Cardiac muscle cell (in vitro differentiated cells and primary cell): ENCODE data around the gene STRN. TPM values are rescaled to one million over a fixed set of nuclear protein-coding genes. Genes with fewer than 3 reads are reported as not detected.
"Not testable (repeated sequence)": the region's sequence is repeated elsewhere in the genome, so short reads cannot be mapped to it uniquely, and the experiment has no call there.

Experiments used
- DNase-seq, 2 donors: peaks; one replicate each; pipeline versions ENCODE4 v3.0.0 to v3.0.0-alpha.2; 2010 to 2017; ENCODE audit warnings: low read depth in 1 of 2, low spot score in 1 of 2
- H3K27ac ChIP-seq: fragments of 200-600 bp; sonication (generic); 2 replicates; pipeline ENCODE4 v1.5.1; 2016
- H3K27me3 ChIP-seq: fragments of 200-600 bp; sonication (generic); 2 replicates; pipeline ENCODE4 v1.6.0; 2016; ENCODE audit warnings: control low read depth
- H3K36me3 ChIP-seq: fragments of 200-600 bp; sonication (generic); 2 replicates; pipeline ENCODE4 v1.5.1; 2016; ENCODE audit warnings: control low read depth
- H3K4me1 ChIP-seq: fragments of 200-600 bp; sonication (generic); 2 replicates; pipeline ENCODE4 v1.8.1; 2017; ENCODE audit warnings: low read depth, mild to moderate bottlenecking, mixed run types
- H3K4me3 ChIP-seq: fragments of 200-600 bp; sonication (generic); 2 replicates; pipeline ENCODE4 v1.5.1; 2016; ENCODE audit warnings: mild to moderate bottlenecking
- H3K9me3 ChIP-seq: fragments of 200-600 bp; sonication (generic); 2 replicates; pipeline ENCODE4 v1.5.1; 2017; ENCODE audit warnings: low read depth, mild to moderate bottlenecking, control low read depth
- polyA plus RNA-seq: library from polyadenylated mRNA; unstranded; fragments of >200 nt; fragmentation: Nextera tagmentation; extraction: Ambion mirVana; gene quantifications from 2 replicates; pipeline ENCODE4 v1.2.1, GENCODE V29; 2016
- total RNA-seq: library from RNA; depleted of rRNA; stranded (reverse); fragments of >200 nt; gene quantifications from 2 replicates; pipeline ENCODE4 v1.2.3, GENCODE V29; 2016
- TF ChIP-seq, protein P1 (sequence below): IDR thresholded peaks from 2 replicates; pipeline ENCODE4 v1.5.1; 2012; ENCODE audit warnings: low read depth, mild to moderate bottlenecking, low read length

The STRN gene
- total and polyA plus RNA-seq, 2 experiments from 2014 or later, result 11.4 to 19.5 TPM

DNA sequence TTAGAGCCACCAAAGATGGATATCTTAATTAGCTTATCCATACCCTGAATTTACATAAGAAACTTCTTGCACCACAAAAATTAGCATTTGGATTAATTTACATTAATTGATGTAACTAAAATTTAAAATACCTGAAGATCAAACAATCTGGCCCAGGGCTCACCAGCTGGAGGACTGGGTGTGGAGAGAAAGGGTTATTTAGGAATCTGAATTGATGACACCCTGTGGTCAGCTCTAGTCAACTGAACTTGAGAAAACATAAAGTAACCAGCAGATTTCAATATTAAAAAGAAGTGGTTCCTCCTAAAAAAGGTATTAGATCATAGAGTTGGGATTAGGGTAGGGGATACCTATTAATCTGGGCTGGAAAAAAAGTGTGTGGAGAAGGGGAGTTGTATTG, 122.5 kb downstream of the STRN start:
- no peak for DNase-seq
- TF ChIP-seq, protein P1, sequence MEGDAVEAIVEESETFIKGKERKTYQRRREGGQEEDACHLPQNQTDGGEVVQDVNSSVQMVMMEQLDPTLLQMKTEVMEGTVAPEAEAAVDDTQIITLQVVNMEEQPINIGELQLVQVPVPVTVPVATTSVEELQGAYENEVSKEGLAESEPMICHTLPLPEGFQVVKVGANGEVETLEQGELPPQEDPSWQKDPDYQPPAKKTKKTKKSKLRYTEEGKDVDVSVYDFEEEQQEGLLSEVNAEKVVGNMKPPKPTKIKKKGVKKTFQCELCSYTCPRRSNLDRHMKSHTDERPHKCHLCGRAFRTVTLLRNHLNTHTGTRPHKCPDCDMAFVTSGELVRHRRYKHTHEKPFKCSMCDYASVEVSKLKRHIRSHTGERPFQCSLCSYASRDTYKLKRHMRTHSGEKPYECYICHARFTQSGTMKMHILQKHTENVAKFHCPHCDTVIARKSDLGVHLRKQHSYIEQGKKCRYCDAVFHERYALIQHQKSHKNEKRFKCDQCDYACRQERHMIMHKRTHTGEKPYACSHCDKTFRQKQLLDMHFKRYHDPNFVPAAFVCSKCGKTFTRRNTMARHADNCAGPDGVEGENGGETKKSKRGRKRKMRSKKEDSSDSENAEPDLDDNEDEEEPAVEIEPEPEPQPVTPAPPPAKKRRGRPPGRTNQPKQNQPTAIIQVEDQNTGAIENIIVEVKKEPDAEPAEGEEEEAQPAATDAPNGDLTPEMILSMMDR, result no peak
- H3K9me3 ChIP-seq, result no peaks in the 10 kb centered on the region
- H3K4me3 ChIP-seq, result no peak overlapping the region
- no peak overlapping the region for H3K27ac ChIP-seq
- no peaks in the 10 kb centered on the region for H3K36me3 ChIP-seq
- H3K4me1 ChIP-seq, result no peaks in the 10 kb centered on the region
- no peaks in the 10 kb centered on the region for H3K27me3 ChIP-seq

DNA sequence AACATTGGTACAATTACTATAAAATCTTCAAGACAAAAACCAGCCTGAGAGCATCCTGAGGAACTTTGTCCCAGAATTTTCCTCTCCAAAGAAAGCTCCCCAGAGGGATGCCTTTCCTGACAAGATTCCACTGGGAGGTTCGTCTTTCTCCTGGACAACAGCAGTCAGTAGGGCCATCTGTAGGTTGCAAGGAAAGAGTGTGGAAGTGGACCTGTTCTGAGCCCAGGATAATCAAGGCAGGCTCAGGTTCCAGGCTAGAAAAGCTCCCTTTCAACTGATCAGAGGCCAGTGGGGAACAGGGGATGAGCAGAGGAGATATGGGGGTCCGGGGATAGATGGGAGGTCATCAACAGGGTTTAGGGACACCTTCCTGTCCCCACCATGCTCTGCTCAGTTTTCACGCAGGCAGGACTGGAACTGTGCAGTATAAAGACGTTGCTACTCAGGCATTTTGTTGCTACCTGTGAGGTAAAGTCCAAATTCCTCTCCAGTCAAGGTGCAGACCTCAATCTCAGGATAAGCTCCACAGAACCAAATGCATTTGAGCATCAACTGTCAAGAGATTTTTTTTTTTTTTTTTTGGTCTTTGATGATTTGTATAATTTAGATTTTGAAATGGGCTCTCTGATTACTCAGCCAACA, 126.2 kb downstream of the STRN start:
- Histone ChIP-seq H3K27me3 (no peaks in the 10 kb centered on the region), H3K9me3 (no peaks in the 10 kb centered on the region), H3K4me3 (no peak overlapping the region), H3K36me3 (no peaks in the 10 kb centered on the region), H3K4me1 (no peaks in the 10 kb centered on the region), H3K27ac (no peak overlapping the region)
- no peak for DNase-seq
- TF ChIP-seq, protein P1, result no peak

DNA sequence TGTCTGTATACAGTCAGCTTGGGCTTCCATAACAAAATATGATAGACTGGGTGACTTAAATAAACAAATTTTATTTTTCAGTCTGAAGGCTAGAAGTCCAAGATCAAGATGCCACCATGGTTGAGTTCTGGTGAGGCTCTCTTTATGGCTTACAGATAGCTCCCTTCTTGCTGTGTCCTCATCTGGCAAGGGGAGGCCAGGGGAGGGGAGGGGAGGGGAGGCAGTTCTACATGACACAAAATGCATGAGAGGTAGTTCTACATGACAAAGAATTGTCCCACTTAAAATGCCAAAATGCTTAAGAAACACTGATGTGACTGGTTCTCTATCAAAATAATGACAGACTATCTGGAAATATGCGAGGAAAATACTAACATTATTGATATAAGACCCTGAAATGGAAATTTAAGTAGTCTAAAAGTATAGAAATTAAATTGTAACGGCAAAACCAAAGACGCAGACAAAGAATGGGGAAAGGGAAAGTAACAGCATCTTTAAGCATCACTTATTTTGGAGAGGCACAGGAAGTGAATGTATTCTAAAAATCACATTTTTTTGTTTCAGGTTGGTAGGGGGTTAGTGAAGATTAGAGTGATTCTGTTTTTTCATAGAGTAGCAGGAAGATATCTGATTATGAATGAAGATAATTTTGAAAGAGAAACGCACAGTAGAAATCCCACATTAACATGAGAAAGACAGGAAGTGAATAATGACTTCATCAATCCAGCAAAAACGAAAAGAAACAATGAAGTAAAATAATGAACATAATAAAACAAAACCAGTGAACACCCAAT, 131.4 kb downstream of the STRN start:
- Histone ChIP-seq H3K4me3 (no peak overlapping the region), H3K4me1 (no peaks in the 10 kb centered on the region), H3K27ac (no peak overlapping the region), H3K27me3 (no peaks in the 10 kb centered on the region), H3K9me3 (no peaks in the 10 kb centered on the region), H3K36me3 (no peaks in the 10 kb centered on the region)
- TF ChIP-seq, protein P1, result no peak
- no peak for DNase-seq

DNA sequence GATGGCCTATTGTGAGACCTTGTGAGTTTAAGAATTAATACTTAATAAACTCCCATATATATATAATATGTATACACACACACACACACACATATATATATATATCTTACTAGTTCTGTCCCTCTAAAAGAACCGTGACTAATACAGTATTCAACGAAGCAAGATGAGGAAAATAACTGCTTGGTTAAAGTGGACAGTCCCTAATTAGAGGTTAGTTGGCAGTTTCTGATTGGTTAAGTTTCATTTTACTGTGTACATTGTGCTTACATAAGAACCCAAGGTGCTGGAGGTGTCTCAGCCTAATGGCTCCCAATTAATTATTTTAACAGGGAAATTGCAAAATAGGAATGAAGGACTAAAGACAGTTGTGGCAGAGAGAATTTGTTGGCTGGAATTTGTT, 132.1 kb downstream of the STRN start:
- no peaks in the 10 kb centered on the region for H3K4me1 ChIP-seq
- TF ChIP-seq, protein P1, result no peak
- H3K4me3 ChIP-seq, result no peak overlapping the region
- no peak for DNase-seq
- no peaks in the 10 kb centered on the region for H3K27me3 ChIP-seq
- no peaks in the 10 kb centered on the region for H3K9me3 ChIP-seq
- no peaks in the 10 kb centered on the region for H3K36me3 ChIP-seq
- no peak overlapping the region for H3K27ac ChIP-seq

DNA sequence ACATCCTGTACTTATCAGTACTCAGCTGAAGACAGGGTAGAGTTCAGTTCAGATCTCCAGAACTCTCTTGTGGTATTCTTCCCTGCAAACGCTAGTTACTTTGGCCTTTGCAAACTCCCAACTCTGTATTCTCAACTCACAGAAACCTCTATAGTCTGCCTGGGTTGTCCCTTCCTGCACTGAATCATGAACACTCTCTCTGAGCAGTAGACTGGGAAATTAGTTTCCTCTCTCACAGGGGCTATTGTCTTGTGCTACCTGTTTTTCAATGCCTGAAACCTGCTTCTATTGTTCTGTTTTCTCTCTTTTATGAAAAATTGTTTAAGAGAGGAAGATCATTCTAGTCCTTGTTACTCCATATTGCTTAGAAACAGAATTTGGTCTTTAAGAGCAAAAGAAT, 135.2 kb downstream of the STRN start:
- no peaks in the 10 kb centered on the region for H3K36me3 ChIP-seq
- H3K4me3 ChIP-seq, result no peak overlapping the region
- no peaks in the 10 kb centered on the region for H3K4me1 ChIP-seq
- H3K9me3 ChIP-seq, result no peaks in the 10 kb centered on the region
- no peak for DNase-seq
- H3K27me3 ChIP-seq, result no peaks in the 10 kb centered on the region
- TF ChIP-seq, protein P1, result no peak
- no peak overlapping the region for H3K27ac ChIP-seq

DNA sequence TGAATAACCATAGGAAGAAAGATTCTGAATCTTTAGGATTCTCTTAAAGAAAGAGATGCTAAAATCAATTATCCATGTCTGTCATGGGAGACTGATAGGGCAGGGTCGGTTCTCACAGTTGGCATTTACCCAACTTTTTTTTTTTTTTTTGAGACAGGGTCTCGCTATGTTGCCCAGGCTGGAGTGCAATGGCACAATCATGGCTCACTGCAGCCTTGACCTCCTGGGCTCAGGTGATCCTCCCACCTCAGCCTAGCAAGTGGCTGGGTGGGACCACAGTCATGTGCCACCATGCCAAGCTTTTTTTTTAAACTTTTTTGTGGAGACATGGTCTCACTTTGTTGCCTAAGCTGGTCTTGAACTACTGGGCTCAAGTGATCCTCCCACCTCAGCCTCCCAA, 141.7 kb downstream of the STRN start:
- DNase-seq, H3K27ac ChIP-seq, H3K4me1 ChIP-seq, H3K27me3 ChIP-seq, H3K36me3 ChIP-seq, H3K4me3 ChIP-seq, H3K9me3 ChIP-seq: not testable (repeated sequence)
